ENCODE measurements around the gene TP63. TPM values are rescaled to one million over a fixed set of nuclear protein-coding genes. Genes with fewer than 3 reads are reported as not detected.

Gene TP63
- total RNA-seq, 1 donor from 2014 or later: 7.8 TPM

DNA sequence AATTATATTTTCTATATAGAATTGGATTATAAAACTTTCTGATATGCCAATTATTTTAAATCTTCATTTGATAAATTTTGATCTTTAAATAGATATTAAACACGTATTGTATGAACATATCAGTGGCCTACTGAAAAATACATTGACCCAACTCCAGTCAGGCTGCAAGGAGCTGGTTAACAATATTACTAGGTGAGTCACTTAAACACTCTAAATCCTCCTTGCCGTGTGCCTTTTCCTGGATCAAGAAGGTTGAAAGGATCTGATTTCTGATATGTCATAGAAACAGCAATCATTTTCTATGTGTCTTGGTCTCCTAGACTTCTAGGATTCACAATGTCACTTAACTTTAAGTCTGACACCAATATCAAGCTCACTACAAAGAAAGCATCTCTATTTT is 123.2 kb downstream of the TP63 start:
- Histone ChIP-seq H3K4me3 (ENCODE audit: low read length in 3 of 3) (no peak overlapping the region), H3K36me3 (ENCODE audit: control insufficient read depth in 3 of 3, insufficient read depth in 3 of 3, low read length in 3 of 3) (no peaks in the 10 kb centered on the region), H3K9me3 (ENCODE audit: control insufficient read depth in 3 of 3, low read length in 3 of 3) (no peaks in the 10 kb centered on the region), H3K27me3 (ENCODE audit: control insufficient read depth in 3 of 3, insufficient read depth in 3 of 3, low read length in 3 of 3) (no peaks in the 10 kb centered on the region), H3K4me1 (ENCODE audit: control insufficient read depth in 3 of 3, insufficient read depth in 3 of 3, low read length in 3 of 3) (peaks cover 0 to 18% (median 5%) of the 10 kb centered on the region in 3 donors), H3K9ac (ENCODE audit: low read depth in 1 of 3, low read length in 3 of 3) (no peak overlapping the region), H3K27ac (ENCODE audit: low read depth, low read length) (no peak overlapping the region)

DNA sequence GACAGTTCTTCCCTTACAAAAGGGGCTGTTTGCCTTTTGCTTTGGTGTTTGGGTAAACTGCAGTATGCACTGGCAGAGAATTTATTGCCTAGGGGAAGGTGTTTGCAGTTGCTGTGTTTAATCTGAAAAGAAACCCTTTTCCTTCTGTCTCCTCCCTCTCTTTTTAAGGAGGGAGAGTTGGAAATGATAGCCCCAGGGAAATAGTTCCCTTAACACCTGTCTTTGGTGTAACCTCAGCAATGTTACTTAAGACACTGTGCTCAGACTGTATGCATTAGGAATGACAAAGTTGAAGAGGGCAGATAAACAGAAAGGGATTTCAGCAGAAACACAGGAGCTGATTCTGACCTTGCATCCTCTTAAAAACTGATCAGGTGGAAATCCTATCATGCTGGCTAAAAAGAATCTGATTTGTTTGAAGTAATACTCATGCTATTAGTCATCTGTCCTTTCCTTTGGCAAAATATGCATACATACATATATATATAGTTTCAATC is 125.4 kb downstream of the TP63 start:
- H3K36me3 ChIP-seq (ENCODE audit: control insufficient read depth in 3 of 3, insufficient read depth in 3 of 3, low read length in 3 of 3): no peaks in the 10 kb centered on the region
- H3K9ac ChIP-seq (ENCODE audit: low read depth in 1 of 3, low read length in 3 of 3): no peak overlapping the region
- H3K27me3 ChIP-seq (ENCODE audit: control insufficient read depth in 3 of 3, insufficient read depth in 3 of 3, low read length in 3 of 3): no peaks in the 10 kb centered on the region
- no peak overlapping the region for H3K4me3 ChIP-seq (ENCODE audit: low read length in 3 of 3)
- H3K27ac ChIP-seq (ENCODE audit: low read depth, low read length): no peak overlapping the region
- H3K4me1 ChIP-seq (ENCODE audit: control insufficient read depth in 3 of 3, insufficient read depth in 3 of 3, low read length in 3 of 3): peaks cover 0 to 18% (median 5%) of the 10 kb centered on the region in 3 donors
- no peaks in the 10 kb centered on the region for H3K9me3 ChIP-seq (ENCODE audit: control insufficient read depth in 3 of 3, low read length in 3 of 3)

DNA sequence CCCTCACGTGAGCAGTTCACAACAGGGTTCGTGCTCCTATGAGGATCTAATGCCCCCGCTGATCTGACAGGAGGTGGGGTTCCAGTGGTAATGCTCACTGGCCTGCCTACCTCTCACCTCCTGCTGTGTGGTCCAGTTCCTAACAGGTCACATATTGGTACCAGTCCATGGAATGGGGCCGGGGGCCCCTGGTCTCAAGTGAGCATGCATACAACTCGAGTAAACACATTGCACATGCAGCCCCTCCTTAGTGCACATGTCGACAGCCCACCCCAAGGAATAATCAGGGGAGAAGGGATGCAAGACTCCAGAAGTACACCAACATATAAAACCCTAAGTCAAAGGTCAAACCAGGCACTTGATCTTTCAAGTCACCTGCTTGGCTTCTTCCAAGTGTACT is 127.0 kb downstream of the TP63 start:
- H3K4me3 ChIP-seq (ENCODE audit: low read length in 3 of 3): no peak overlapping the region
- H3K4me1 ChIP-seq (ENCODE audit: control insufficient read depth in 3 of 3, insufficient read depth in 3 of 3, low read length in 3 of 3): peaks cover 0 to 18% (median 5%) of the 10 kb centered on the region in 3 donors
- H3K36me3 ChIP-seq (ENCODE audit: control insufficient read depth in 3 of 3, insufficient read depth in 3 of 3, low read length in 3 of 3): no peaks in the 10 kb centered on the region
- no peak overlapping the region for H3K27ac ChIP-seq (ENCODE audit: low read depth, low read length)
- H3K9me3 ChIP-seq (ENCODE audit: control insufficient read depth in 3 of 3, low read length in 3 of 3): no peaks in the 10 kb centered on the region
- no peaks in the 10 kb centered on the region for H3K27me3 ChIP-seq (ENCODE audit: control insufficient read depth in 3 of 3, insufficient read depth in 3 of 3, low read length in 3 of 3)
- no peak overlapping the region for H3K9ac ChIP-seq (ENCODE audit: low read depth in 1 of 3, low read length in 3 of 3)

DNA sequence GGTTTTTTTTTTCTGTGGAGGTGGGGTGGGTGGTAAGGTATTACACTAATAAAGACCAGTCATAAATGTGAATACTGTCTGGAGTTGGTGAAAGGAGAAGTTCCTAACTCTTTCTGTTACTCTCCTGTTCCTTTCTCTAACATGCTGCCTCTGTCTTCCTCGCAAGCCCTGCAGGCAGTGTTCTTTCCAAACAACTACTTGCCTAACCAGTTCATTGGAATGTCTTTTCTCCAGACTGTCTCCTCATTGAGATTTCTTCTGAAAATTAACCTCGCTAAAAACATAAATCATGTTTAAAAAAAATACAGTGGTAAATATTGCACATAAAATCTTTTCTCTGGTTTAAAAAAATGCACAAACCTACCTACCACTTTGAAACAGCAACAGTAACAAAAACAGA is 135.2 kb downstream of the TP63 start:
- Histone ChIP-seq H3K36me3 (ENCODE audit: control insufficient read depth in 3 of 3, insufficient read depth in 3 of 3, low read length in 3 of 3) (no peaks in the 10 kb centered on the region), H3K27ac (ENCODE audit: low read depth, low read length) (no peak overlapping the region)

DNA sequence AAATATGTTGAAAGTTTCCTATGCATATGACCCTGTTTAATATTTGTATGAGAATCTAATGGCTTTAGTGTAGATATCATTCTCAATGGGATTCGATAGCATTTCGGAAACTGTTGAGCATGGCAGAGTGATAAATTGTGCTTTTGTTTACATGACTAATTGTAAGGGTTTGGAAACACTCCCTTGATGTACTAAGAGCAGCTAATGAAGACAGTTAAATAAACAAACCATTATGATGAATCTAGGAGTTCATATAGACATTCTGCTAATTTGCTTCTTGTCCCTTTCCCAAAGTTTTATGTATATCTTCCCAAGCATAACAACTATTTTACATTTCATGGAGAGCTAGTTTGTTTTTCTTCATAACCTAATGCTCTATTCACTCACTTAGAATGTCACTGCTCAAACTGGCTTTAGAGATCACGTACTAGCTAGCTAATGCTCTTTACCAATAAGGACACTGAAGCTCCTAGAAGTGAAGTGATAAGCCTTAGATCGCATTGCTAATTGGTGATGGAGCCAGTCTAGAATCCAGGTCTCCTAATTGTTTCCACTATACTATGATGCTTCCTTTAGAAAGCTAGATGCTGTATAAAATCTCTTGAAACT is 140.8 kb downstream of the TP63 start:
- peaks cover 0 to 4% (median 0%) of the 10 kb centered on the region in 3 donors for H3K4me1 ChIP-seq (ENCODE audit: control insufficient read depth in 3 of 3, insufficient read depth in 3 of 3, low read length in 3 of 3)
- no peak overlapping the region for H3K27ac ChIP-seq (ENCODE audit: low read depth, low read length)
- no peaks in the 10 kb centered on the region for H3K9me3 ChIP-seq (ENCODE audit: control insufficient read depth in 3 of 3, low read length in 3 of 3)
- H3K4me3 ChIP-seq (ENCODE audit: low read length in 3 of 3): no peak overlapping the region
- H3K36me3 ChIP-seq (ENCODE audit: control insufficient read depth in 3 of 3, insufficient read depth in 3 of 3, low read length in 3 of 3): no peaks in the 10 kb centered on the region
- H3K9ac ChIP-seq (ENCODE audit: low read depth in 1 of 3, low read length in 3 of 3): no peak overlapping the region
- no peaks in the 10 kb centered on the region for H3K27me3 ChIP-seq (ENCODE audit: control insufficient read depth in 3 of 3, insufficient read depth in 3 of 3, low read length in 3 of 3)

More for the DNA sequence above, 135.2 kb downstream of the TP63 start:
- Histone ChIP-seq H3K4me1 (ENCODE audit: control insufficient read depth in 3 of 3, insufficient read depth in 3 of 3, low read length in 3 of 3) (no peaks in the 10 kb centered on the region), H3K27me3 (ENCODE audit: control insufficient read depth in 3 of 3, insufficient read depth in 3 of 3, low read length in 3 of 3) (no peaks in the 10 kb centered on the region), H3K4me3 (ENCODE audit: low read length in 3 of 3) (no peak overlapping the region), H3K9ac (ENCODE audit: low read depth in 1 of 3, low read length in 3 of 3) (no peak overlapping the region), H3K9me3 (ENCODE audit: control insufficient read depth in 3 of 3, low read length in 3 of 3) (no peaks in the 10 kb centered on the region)

GRCh38 chr3:189772584-189772983 is 141.4 kb downstream of the TP63 start:
- Histone ChIP-seq H3K27me3 (ENCODE audit: control insufficient read depth in 3 of 3, insufficient read depth in 3 of 3, low read length in 3 of 3) (no peaks in the 10 kb centered on the region), H3K9ac (ENCODE audit: low read depth in 1 of 3, low read length in 3 of 3) (no peak overlapping the region), H3K9me3 (ENCODE audit: control insufficient read depth in 3 of 3, low read length in 3 of 3) (no peaks in the 10 kb centered on the region), H3K4me3 (ENCODE audit: low read length in 3 of 3) (no peak overlapping the region), H3K36me3 (ENCODE audit: control insufficient read depth in 3 of 3, insufficient read depth in 3 of 3, low read length in 3 of 3) (no peaks in the 10 kb centered on the region), H3K4me1 (ENCODE audit: control insufficient read depth in 3 of 3, insufficient read depth in 3 of 3, low read length in 3 of 3) (peaks cover 0 to 4% (median 0%) of the 10 kb centered on the region in 3 donors), H3K27ac (ENCODE audit: low read depth, low read length) (no peak overlapping the region)

DNA sequence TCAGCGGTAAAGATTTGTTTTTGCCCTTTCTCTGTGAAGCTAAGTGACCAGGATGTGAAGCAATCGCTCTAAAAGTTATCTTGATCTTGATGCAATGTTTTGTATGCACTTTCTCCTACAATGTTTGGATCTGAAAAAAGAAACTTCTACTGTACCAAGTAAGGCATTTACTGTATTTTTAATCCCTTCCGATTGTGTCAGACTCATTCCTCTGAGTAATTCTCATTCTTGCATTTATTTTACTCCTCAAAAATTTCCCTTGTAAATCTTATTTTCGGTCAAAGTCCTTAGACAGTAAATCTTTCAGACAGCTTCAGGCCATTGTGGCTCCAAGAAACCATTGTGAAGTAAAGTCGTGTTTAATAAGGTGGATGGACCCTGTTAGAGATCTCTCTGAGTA is 141.9 kb downstream of the TP63 start:
- Histone ChIP-seq H3K9me3 (ENCODE audit: control insufficient read depth in 3 of 3, low read length in 3 of 3) (no peaks in the 10 kb centered on the region), H3K27ac (ENCODE audit: low read depth, low read length) (no peak overlapping the region), H3K27me3 (ENCODE audit: control insufficient read depth in 3 of 3, insufficient read depth in 3 of 3, low read length in 3 of 3) (no peaks in the 10 kb centered on the region), H3K4me3 (ENCODE audit: low read length in 3 of 3) (no peak overlapping the region), H3K9ac (ENCODE audit: low read depth in 1 of 3, low read length in 3 of 3) (no peak overlapping the region), H3K4me1 (ENCODE audit: control insufficient read depth in 3 of 3, insufficient read depth in 3 of 3, low read length in 3 of 3) (peaks cover 0 to 4% (median 0%) of the 10 kb centered on the region in 3 donors), H3K36me3 (ENCODE audit: control insufficient read depth in 3 of 3, insufficient read depth in 3 of 3, low read length in 3 of 3) (no peaks in the 10 kb centered on the region)

GRCh38 chr3:189776149-189776824 is 145.1 kb downstream of the TP63 start:
- Histone ChIP-seq H3K4me1 (ENCODE audit: control insufficient read depth in 3 of 3, insufficient read depth in 3 of 3, low read length in 3 of 3) (peaks cover 13 to 22% (median 18%) of the 10 kb centered on the region in 3 donors), H3K27ac (ENCODE audit: low read depth, low read length) (no peak overlapping the region), H3K27me3 (ENCODE audit: control insufficient read depth in 3 of 3, insufficient read depth in 3 of 3, low read length in 3 of 3) (no peaks in the 10 kb centered on the region), H3K36me3 (ENCODE audit: control insufficient read depth in 3 of 3, insufficient read depth in 3 of 3, low read length in 3 of 3) (no peaks in the 10 kb centered on the region), H3K9ac (ENCODE audit: low read depth in 1 of 3, low read length in 3 of 3) (no peak overlapping the region), H3K9me3 (ENCODE audit: control insufficient read depth in 3 of 3, low read length in 3 of 3) (no peaks in the 10 kb centered on the region), H3K4me3 (ENCODE audit: low read length in 3 of 3) (no peak overlapping the region)

DNA sequence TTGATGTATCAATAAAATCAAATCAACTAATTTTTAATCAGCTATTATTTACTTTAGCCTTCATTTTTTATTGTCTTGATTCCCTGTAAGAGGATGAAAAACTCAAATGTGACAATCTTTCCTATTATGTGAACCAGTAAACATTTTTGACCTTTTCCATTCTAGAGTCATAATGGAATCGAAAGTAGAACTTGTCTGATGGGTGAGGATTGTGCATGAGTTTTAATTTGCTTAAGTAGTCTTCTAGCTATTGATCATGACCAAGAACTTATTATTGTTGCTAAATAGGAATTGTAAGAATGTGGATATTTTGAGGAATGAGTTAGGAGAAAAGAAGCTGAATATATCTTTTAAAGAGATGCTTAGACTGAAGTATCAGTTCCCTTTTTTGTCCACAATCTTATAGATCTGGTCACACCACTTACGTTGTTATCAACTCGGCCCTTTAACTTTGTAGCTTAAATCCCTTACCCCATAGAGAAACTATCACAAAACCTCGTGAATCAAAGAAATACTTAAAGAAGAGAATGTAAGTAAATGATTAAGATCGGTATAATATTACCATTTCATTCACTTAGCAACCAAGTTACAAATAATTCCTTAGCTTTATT is 147.3 kb downstream of the TP63 start:
- Histone ChIP-seq H3K9me3 (ENCODE audit: control insufficient read depth in 3 of 3, low read length in 3 of 3) (no peaks in the 10 kb centered on the region), H3K4me3 (ENCODE audit: low read length in 3 of 3) (no peak overlapping the region), H3K4me1 (ENCODE audit: control insufficient read depth in 3 of 3, insufficient read depth in 3 of 3, low read length in 3 of 3) (peaks cover 15 to 23% (median 15%) of the 10 kb centered on the region in 3 donors), H3K36me3 (ENCODE audit: control insufficient read depth in 3 of 3, insufficient read depth in 3 of 3, low read length in 3 of 3) (no peaks in the 10 kb centered on the region), H3K27me3 (ENCODE audit: control insufficient read depth in 3 of 3, insufficient read depth in 3 of 3, low read length in 3 of 3) (no peaks in the 10 kb centered on the region), H3K27ac (ENCODE audit: low read depth, low read length) (no peak overlapping the region), H3K9ac (ENCODE audit: low read depth in 1 of 3, low read length in 3 of 3) (no peak overlapping the region)

GRCh38 chr3:189779166-189779565 is 148.0 kb downstream of the TP63 start:
- Histone ChIP-seq H3K9ac (ENCODE audit: low read depth in 1 of 3, low read length in 3 of 3) (no peak overlapping the region), H3K36me3 (ENCODE audit: control insufficient read depth in 3 of 3, insufficient read depth in 3 of 3, low read length in 3 of 3) (no peaks in the 10 kb centered on the region), H3K9me3 (ENCODE audit: control insufficient read depth in 3 of 3, low read length in 3 of 3) (no peaks in the 10 kb centered on the region), H3K4me1 (ENCODE audit: control insufficient read depth in 3 of 3, insufficient read depth in 3 of 3, low read length in 3 of 3) (peaks cover 15 to 23% (median 15%) of the 10 kb centered on the region in 3 donors), H3K4me3 (ENCODE audit: low read length in 3 of 3) (no peak overlapping the region), H3K27me3 (ENCODE audit: control insufficient read depth in 3 of 3, insufficient read depth in 3 of 3, low read length in 3 of 3) (no peaks in the 10 kb centered on the region), H3K27ac (ENCODE audit: low read depth, low read length) (no peak overlapping the region)
